ENCODE data around the gene OR10G6.

OR10G6 gene

DNA sequence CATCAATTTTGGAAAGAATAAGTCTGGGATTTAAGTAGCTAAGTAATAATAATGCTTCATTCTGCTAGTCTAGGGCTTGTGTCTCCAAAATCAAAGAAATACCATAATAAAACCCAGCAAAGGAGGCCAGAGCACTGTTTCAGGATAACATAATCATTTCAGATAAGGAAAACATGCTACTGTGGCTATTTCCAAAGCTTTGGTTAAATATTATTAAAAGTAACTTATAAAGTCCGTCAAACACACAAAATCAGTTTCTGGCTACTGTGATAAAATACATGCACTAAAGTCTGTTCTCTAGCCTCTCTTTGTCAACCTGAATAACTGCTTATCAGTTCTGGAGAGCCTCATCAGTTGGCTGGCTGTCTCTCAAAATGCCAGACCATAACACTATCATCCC is 49.8 kb downstream of the OR10G6 start:
- no peak for DNase-seq (ENCODE audit: low read depth, low spot score)
- no peak overlapping the region for H3K4me3 ChIP-seq (ENCODE audit: low read depth, low read length)
- TF ChIP-seq, protein P1, sequence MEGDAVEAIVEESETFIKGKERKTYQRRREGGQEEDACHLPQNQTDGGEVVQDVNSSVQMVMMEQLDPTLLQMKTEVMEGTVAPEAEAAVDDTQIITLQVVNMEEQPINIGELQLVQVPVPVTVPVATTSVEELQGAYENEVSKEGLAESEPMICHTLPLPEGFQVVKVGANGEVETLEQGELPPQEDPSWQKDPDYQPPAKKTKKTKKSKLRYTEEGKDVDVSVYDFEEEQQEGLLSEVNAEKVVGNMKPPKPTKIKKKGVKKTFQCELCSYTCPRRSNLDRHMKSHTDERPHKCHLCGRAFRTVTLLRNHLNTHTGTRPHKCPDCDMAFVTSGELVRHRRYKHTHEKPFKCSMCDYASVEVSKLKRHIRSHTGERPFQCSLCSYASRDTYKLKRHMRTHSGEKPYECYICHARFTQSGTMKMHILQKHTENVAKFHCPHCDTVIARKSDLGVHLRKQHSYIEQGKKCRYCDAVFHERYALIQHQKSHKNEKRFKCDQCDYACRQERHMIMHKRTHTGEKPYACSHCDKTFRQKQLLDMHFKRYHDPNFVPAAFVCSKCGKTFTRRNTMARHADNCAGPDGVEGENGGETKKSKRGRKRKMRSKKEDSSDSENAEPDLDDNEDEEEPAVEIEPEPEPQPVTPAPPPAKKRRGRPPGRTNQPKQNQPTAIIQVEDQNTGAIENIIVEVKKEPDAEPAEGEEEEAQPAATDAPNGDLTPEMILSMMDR (IDR thresholded peaks at IDR 0.05; ENCODE audit: low read depth, low read length), result no peak
- in situ Hi-C loops (cut with HindIII; ENCODE audit: low sequenced_read_pairs), result no loop called here

Measured in astrocyte of the spinal cord (primary cell).